Liver (tissue), 9 donors: Measurements from ENCODE around the gene ALX3. TPM values are rescaled to one million over a fixed set of nuclear protein-coding genes. Genes with fewer than 3 reads are reported as not detected.

ENCODE experiments used
- DNase-seq: peaks from one replicate; pipeline ENCODE4 v3.0.0-alpha.2; 2017; ENCODE audit warnings: low spot score
- H3K27ac ChIP-seq, 2 donors: one replicate each; pipeline ENCODE4 v1.7.0; 2013; ENCODE audit warnings: inconsistent platforms in 2 of 2, low read length in 2 of 2, control low read depth in 1 of 2, low read depth in 1 of 2, mild to moderate bottlenecking in 1 of 2
- H3K27me3 ChIP-seq, 4 donors: one replicate each; pipeline versions ENCODE4 v1.6.1 to v1.7.0; 2013; ENCODE audit warnings: low read length in 3 of 4, inconsistent platforms in 1 of 4, mild to moderate bottlenecking in 1 of 4, moderate library complexity in 1 of 4; ENCODE audit not compliant: control insufficient read depth in 4 of 4, insufficient read depth in 4 of 4
- H3K36me3 ChIP-seq, 4 donors: one replicate each; pipeline versions ENCODE4 v1.6.1 to v1.7.0; 2013; ENCODE audit warnings: low read length in 3 of 4, mild to moderate bottlenecking in 3 of 4, low read depth in 1 of 4, moderate library complexity in 1 of 4; ENCODE audit not compliant: control insufficient read depth in 4 of 4, insufficient read depth in 3 of 4
- H3K4me1 ChIP-seq, 4 donors: one replicate each; pipeline versions ENCODE4 v1.6.1 to v1.7.0; 2013; ENCODE audit warnings: low read length in 3 of 4, mild to moderate bottlenecking in 3 of 4, moderate library complexity in 1 of 4; ENCODE audit not compliant: control insufficient read depth in 4 of 4, insufficient read depth in 4 of 4
- H3K4me3 ChIP-seq, 3 donors: one replicate each; pipeline versions ENCODE4 v1.6.1 to v1.7.0; 2013; ENCODE audit warnings: low read length in 3 of 3, control low read depth in 1 of 3, low read depth in 1 of 3, mild to moderate bottlenecking in 1 of 3
- H3K9ac ChIP-seq, 2 donors: one replicate each; pipeline ENCODE4 v1.7.0; 2013; ENCODE audit warnings: low read length in 2 of 2, mild to moderate bottlenecking in 2 of 2, moderate library complexity in 2 of 2, control low read depth in 1 of 2, low read depth in 1 of 2
- H3K9me3 ChIP-seq, 4 donors: one replicate each; pipeline versions ENCODE4 v1.6.1 to v1.7.0; 2013; ENCODE audit warnings: low read length in 3 of 4; ENCODE audit not compliant: control insufficient read depth in 4 of 4
- CTCF ChIP-seq: fragments of 150-350 bp; IDR thresholded peaks from 2 replicates; pipeline ENCODE4 v1.5.1; 2017; ENCODE audit warnings: improper control_type of control experiment, low read depth, low read length; ENCODE audit not compliant: missing input control
- EGR1 ChIP-seq, 2 donors: IDR thresholded peaks; 2 replicates each; pipeline ENCODE4 v1.6.1; 2016 to 2018; ENCODE audit warnings: antibody characterized with exemption in 2 of 2, low read depth in 2 of 2
- FOXA1 ChIP-seq: IDR thresholded peaks from 2 replicates; pipeline ENCODE4 v1.6.1; 2016; ENCODE audit warnings: antibody characterized with exemption
- GABPA ChIP-seq, 2 donors: IDR thresholded peaks in 1 of 2; conservative IDR thresholded peaks in 1 of 2; 2 replicates each; pipeline ENCODE4 v1.6.1; 2016; ENCODE audit warnings: antibody characterized with exemption in 2 of 2, mild to moderate bottlenecking in 1 of 2, moderate library complexity in 1 of 2
- HNF4G ChIP-seq: IDR thresholded peaks from 2 replicates; pipeline ENCODE4 v1.6.1; 2016; ENCODE audit warnings: antibody characterized with exemption
- JUND ChIP-seq, 2 donors: IDR thresholded peaks; 2 replicates each; pipeline ENCODE4 v1.6.1; 2016; ENCODE audit warnings: antibody characterized with exemption in 2 of 2
- MAX ChIP-seq: IDR thresholded peaks from 2 replicates; pipeline ENCODE4 v1.6.1; 2016; ENCODE audit warnings: antibody characterized with exemption
- NR2F2 ChIP-seq: IDR thresholded peaks from 2 replicates; pipeline ENCODE4 v1.6.1; 2016; ENCODE audit warnings: antibody characterized with exemption
- SP1 ChIP-seq: IDR thresholded peaks from 2 replicates; pipeline ENCODE4 v1.6.1; 2018; ENCODE audit warnings: antibody characterized with exemption, mild to moderate bottlenecking
- TAF1 ChIP-seq: conservative IDR thresholded peaks from 2 replicates; pipeline ENCODE4 v1.6.1; 2016; ENCODE audit warnings: antibody characterized with exemption, mild to moderate bottlenecking
- ZBTB33 ChIP-seq: IDR thresholded peaks from 2 replicates; pipeline ENCODE4 v1.6.1; 2016; ENCODE audit warnings: antibody characterized with exemption
- WGBS: extraction: QIAGEN DNeasy Blood & Tissue Kit; methylation state at CpG from one replicate; pipeline ENCODE4 v1.1.7; 2013; 5-methylcytosine and 5-hydroxymethylcytosine counted together
- polyA plus RNA-seq, 2 donors: library from polyadenylated mRNA; stranded (reverse) in 1 of 2; unstranded in 1 of 2; fragments of 200-250 nt in 1 of 2; fragments of >200 nt in 1 of 2; fragmentation: Nextera tagmentation in 1 of 2; extraction: Ambion mirVana in 1 of 2; gene quantifications; one replicate each; pipeline versions ENCODE4 v1.2.1 to v1.2.3, GENCODE V29; 2013 to 2015
- total RNA-seq, 2 donors: library from RNA; depleted of rRNA; stranded (reverse); fragments of >200 nt; gene quantifications; one replicate each; pipeline ENCODE4 v1.2.3, GENCODE V29; 2014
- donor health status: healthy.
- donor health status: healthy.
- donor health status: healthy.
- donor health status: healthy.
- donor health status: healthy.

ALX3 gene
- total and polyA plus RNA-seq, 4 donors: not detected

GRCh38 chr1:110067893-110068645 is 2.4 kb downstream of the ALX3 start (continued):
- TF ChIP-seq GABPA (IDR thresholded peaks at IDR 0.05 in 1 of 2, conservative IDR thresholded peaks at IDR 0.05 in 1 of 2) (no peak), ZBTB33 (no peak), EGR1 (IDR thresholded peaks at IDR 0.05; ENCODE audit: low read depth in 2 of 2) (no peak), HNF4G (no peak)

GRCh38 chr1:110067479-110067892 is 3.0 kb downstream of the ALX3 start:
- Histone ChIP-seq H3K4me1 (peaks cover 8 to 20% (median 10%) of the 10 kb centered on the region in 4 donors), H3K36me3 (no peaks in the 10 kb centered on the region), H3K9ac (no peak overlapping the region), H3K27ac (no peak overlapping the region), H3K4me3 (no peak overlapping the region), H3K27me3 (peaks cover 0 to 35% (median 24%) of the 10 kb centered on the region in 4 donors), H3K9me3 (peaks cover 0 to 20% (median 3%) of the 10 kb centered on the region in 4 donors)
- no peak for DNase-seq
- no peak for TF ChIP-seq FOXA1
- no peak for TF ChIP-seq SP1
- TF ChIP-seq CTCF: no peak
- no peak for TF ChIP-seq JUND (IDR thresholded peaks at IDR 0.05)
- no peak for TF ChIP-seq TAF1
- TF ChIP-seq MAX: no peak
- 34% methylated on average over 23 of the region's 23 CpGs for WGBS

- Histone ChIP-seq H3K4me3 (no peak overlapping the region), H3K36me3 (no peaks in the 10 kb centered on the region), H3K4me1 (peaks cover 8 to 20% (median 10%) of the 10 kb centered on the region in 4 donors), H3K9me3 (peaks cover 0 to 20% (median 3%) of the 10 kb centered on the region in 4 donors), H3K27ac (no peak overlapping the region), H3K27me3 (peaks cover 0 to 24% (median 19%) of the 10 kb centered on the region in 4 donors), H3K9ac (no peak overlapping the region)
- TF ChIP-seq NR2F2: no peak
- WGBS: 94% methylated on average over 5 of the region's 5 CpGs
- no peak for DNase-seq
These were observed 4.6 kb downstream of the ALX3 start for GRCh38 chr1:110065841-110066240.
